HG02588 (cell line): ENCODE measurements around the gene ITPA.
"Not testable (repeated sequence)": the region's sequence is repeated elsewhere in the genome, so short reads cannot be mapped to it uniquely, and the experiment has no call there.

ENCODE experiments used
- ATAC-seq: cut with Tn5 transposase; IDR thresholded peaks from one replicate; pipeline ENCODE4 v1.9.1; 2021; ENCODE audit warnings: mild to moderate bottlenecking, moderate library complexity; ENCODE audit not compliant: unreplicated experiment

ITPA gene

DNA sequence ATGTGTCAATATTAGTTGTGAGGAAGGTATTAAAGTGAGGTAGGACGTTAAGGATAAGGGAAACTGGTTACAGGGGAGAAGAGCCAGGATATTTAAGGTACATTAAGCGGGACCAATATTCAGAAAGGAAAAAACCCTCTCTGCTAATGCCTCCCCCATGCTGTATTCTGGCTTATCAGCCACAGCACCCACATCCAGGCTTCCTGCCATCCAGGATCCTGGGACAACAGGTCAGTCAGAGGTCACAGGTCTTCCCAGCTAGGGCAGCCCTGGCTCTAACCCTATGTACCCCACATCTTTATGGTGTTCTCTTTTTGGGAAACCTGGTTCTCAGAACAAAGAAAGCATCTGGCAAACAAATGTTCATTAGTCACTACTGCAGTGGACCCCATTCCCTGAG lies 10.1 kb upstream of the ITPA start:
- no peak for ATAC-seq

- ATAC-seq = no peak
Measured at GRCh38 chr20:3199976-3200755, 9.1 kb upstream of the ITPA start.

DNA sequence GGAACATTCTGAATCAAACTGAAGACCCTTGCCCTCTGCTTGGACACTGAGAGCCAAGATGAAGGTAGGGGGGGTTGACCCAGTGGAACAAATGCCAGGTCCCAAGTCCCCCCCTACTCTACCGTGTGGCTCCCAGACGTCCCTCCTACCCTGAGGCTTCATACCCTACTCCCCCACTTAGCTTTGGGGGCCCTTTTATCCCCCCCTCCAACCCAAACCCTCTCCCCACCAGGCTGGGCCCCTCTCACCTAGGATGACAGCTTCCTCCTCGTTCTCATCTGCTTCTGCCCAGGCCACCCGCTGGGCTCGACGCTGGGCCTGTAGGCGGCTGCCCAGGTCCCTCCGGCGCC lies 6.4 kb upstream of the ITPA start:
- ATAC-seq = no peak

- ATAC-seq = peak; percentile 28
Measured at GRCh38 chr20:3203315-3204123, 5.8 kb upstream of the ITPA start.

DNA sequence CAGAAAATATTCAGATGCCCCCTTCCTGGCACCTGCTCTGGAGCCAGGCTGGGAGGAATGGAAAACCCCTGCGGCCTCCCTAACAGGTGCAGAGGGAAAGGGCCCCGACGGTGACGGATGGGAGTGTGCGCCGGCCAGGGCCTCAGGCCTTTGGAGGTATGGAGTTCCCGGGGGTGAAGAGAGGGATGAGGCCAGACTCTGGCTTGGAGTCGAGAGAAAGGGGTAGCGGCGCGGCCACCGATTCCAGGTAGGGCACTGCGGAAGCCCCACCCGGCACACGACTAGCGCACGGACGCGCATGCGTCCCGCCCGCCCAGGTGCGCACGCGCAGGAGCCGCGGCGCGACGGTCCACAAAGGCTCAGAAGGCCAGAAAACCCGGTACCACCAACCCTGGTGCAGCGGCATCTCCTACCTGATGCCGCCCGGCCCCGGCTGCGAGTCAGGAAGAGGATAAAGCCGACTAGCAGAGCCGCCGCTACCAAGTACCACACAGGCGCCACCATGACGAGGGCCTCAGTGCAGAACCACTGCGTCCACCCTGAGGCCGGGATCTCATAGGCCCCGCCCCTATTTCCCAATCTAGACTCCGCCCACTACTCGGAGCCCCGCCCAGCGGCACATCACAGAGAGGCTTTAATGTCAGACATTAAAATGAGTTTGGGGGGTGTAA lies 5.0 kb upstream of the ITPA start, which contains the start of gene DDRGK1:
Gene DDRGK1, minus strand, starts transcription at position 559 of the 671 bp plus-strand sequence. Its CDS starts 55 bp downstream, at position 504.
- peak; percentile 78 for ATAC-seq

GRCh38 chr20:3208786-3209256 lies 477 bp upstream of the ITPA start:
- ATAC-seq = no peak

- no peak for ATAC-seq
Measured at GRCh38 chr20:3209946-3210317, 634 bp downstream of the ITPA start.

DNA sequence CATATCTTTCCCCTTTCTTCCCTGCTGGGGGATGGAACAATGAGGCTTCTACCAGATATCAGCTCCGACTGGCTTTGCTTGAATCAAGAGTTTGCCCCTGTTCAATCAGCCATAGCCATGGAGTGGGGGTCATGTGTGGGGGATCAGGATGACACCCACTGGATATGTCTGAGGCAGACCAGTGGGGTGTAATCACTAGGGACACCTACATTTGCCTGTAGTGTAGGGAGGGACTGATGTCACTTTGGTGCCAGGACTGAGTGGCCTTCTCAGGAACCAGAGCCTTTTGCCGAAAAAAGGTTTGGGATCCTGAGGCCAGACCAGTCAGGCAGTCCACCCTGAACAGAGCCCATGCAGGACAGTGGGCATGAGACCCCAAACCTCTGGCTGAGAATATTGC lies 1.0 kb downstream of the ITPA start:
- no peak for ATAC-seq

DNA sequence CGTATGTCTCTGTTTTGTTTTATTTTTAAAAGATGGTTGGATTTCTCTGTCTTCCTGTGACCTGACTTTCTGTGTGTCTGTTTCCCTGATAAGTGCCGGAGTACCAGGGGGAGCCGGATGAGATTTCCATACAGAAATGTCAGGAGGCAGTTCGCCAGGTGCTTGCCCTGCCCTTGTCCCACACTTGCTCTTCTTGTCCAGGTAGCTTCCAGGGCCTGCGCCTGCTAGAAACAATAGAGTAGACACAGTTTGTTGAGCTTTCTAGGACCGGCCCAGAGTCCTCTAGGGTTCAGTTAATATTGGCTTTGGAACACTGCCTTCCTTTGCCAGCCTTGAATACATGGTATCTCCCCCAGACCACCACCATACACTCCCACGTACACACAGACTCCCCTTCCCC lies 3.9 kb downstream of the ITPA start:
- no peak for ATAC-seq

DNA sequence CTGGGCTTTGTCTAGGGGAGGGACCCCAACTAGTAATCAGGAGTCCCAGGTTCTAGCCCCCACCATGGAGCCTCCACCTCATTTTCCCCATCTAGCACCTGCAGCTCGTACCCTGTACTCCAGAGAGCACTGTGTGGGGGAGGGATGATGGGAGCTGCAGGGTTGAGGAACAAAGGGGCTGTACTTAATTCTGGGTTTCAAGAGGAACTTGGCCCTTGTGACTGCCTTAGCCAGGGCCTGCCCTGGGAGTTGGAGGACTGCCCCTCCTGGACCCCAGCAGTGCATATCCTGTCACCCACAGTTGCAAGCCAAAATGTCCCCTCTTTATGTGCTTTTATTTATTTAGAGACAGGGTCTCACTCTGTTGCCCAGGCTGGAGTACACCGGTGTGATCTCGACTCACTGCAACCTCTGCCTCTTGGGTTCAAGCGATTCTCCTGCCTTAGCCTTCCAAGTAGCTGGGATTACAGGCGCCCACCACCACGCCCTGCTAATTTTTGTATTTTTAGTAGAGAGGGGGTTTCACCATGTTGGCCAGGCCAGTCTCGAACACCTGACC lies 6.1 kb downstream of the ITPA start:
- not testable (repeated sequence) for ATAC-seq

DNA sequence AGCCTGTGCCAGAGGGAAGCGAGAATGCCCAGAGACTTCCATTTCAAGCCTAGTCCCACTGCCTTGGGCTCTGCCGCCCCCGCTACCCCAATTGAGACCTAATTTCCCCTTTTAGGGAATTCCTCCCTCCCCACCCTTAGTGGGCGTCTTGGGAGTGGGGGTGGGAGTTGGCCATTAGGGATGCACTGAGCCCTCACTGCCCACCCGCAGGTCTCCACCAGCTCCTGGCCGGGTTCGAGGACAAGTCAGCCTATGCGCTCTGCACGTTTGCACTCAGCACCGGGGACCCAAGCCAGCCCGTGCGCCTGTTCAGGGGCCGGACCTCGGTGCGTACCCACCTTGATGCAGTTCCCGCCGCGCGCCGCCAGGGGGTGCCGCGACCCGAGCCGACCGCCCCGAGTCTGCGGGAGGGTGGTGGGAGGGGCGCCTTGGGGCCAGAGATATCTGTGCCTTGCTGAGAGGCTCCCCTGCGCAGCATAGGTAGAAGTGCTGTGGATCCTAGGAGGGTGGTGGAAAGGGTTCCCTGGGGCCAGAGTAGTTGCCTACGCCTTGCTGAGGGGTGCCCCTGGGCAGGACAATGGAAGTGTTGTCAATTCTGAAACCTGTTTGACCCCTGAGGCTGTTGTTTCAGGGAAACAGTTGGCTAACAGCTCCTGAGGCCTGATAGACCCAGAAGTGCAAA lies 9.2 kb downstream of the ITPA start:
- no peak for ATAC-seq

DNA sequence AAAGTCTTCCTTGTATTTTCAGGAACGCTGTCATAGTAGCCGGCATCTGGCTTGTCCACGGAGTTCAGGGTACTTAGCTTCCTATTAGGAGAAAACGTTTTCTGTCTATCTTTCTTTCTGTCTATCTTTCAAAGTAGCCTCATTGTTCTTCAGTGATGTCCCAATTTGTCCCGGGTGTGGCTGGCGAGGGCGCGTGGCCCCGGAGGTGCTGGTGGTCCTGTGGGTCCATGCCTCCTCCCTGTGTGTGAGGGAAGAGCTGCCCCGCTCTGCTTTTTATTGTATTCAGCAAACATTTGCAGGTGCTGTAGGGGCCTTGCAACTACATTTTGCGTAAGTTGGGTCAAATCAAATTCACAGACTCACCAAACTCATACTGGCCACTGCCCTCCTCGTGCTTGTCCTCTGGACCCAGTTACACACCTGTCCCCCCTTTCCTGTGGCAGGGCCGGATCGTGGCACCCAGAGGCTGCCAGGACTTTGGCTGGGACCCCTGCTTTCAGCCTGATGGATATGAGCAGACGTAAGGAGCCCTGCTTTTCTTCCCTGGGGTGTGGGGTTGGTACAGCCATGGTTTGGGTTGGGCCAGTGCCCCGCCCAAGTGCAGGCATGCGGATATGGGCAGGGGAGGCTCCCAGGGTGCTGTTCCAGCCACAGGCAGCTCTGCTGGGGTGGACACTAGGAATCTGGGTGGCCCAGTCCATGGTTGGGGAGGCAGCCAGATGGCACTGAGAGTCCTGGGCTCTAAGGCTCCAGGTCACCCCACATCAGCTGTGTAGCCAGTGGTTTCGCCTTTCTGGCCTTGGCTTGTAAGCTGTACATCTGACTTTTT lies 12.3 kb downstream of the ITPA start:
- no peak for ATAC-seq

- ATAC-seq = no peak
Measured at GRCh38 chr20:3222635-3223600, 13.6 kb downstream of the ITPA start.

DNA sequence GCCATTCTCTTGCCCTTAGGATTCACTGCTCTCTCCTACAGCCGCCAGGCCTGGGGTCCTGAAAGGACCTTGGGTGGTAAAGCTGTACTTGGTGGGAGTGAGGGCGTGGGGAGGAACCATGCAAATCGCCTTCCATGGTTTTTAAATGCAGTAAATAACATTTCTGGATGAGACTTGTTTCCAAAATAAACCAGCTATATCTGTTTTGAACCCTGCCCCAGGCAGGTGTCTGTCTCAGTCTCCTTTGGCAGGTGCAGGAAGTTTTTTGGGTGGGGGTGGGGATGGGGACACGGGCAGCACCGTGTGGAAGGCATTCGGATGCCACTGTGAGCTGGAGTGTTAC lies 14.3 kb downstream of the ITPA start:
- ATAC-seq = no peak

- ATAC-seq = no peak
Measured at GRCh38 chr20:3223994-3224680, 14.8 kb downstream of the ITPA start.

DNA sequence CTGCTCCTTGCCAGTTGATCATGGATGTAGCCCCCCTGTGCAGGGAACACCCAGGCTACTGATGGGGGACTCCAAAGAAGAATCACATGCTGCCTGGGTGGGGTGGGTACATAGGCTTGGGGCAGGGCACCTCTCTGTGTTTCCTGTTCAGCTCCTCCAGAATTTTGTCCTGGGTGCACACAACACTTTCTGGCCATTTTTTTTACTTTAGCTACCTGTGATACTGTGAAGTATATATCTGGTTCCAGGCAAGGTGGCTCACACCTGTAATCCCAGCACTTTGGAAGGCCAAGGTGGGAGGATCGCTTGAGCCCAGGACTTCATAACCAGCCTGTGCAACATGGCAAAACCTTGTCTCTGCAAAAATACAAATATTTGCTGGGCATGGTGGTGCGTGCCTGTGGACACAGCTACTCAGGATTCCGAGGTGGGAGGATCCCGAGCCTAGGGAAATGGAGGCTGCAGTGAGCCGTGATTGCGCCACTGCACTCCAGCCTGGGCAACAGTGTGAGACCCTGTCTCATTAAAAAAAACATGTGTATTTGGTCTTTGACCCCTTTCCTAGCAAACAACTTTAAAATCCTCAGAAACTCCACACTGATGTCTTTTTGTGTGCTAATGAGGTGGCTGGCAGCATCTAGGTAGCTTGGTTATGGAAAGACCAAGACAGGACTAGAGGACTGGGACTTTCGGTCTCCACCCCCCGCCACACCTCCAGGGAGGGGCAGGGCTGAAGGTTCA lies 15.6 kb downstream of the ITPA start:
- ATAC-seq = no peak

DNA sequence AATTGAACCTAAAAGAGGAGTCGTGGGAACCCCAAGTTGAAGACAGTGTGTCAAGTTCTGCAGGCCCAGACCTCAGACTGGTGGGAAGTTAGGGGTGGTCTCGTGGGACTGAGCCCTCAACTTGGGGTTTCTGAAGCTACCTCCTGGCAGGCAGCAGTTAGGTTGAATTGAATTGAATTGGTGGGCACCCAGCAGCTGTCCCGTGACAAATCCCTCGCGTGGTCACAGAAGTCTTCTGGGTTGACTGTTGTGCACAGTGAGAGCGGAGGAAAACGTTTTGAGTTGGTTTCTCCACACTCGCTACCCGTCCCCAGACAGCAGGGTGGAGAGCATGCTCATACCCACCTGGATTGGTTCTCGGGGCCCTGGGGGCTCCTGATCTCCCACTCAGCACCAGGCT lies 16.8 kb downstream of the ITPA start:
- no peak for ATAC-seq

DNA sequence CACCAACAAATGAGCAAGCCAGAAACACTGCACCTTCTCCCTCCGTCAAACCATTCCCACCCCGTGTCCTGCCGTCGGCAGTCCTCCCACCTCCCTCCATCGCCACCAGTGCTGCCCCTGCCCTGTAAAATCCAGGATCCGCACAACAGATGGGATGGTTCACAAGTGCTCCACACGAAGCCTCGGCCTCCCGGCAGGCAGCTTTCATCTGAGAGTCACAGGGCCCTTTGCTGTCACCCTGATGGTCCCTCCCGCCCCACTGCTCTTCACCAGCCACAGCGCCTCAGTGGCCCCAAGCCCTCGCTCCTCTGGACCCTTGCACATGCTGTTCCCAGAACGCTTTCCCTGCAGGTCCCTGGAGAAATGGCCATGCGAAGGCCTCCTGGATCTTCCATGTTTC lies 17.6 kb downstream of the ITPA start:
- ATAC-seq = no peak
